Keratinocyte (primary cell): Measurements from ENCODE around the gene CNKSR3. TPM values are rescaled to one million over a fixed set of nuclear protein-coding genes. Genes with fewer than 3 reads are reported as not detected.
A peak's percentile ranks its signal among the peaks of the same experiment; 100 is the strongest.

ENCODE experiments used
- DNase-seq: peaks from one replicate; pipeline ENCODE4 v3.0.0-alpha.2; 2011; ENCODE audit warnings: low read depth, missing footprints, low spot score
- FAIRE-seq: peaks from 2 replicates; lab custom pipeline; 2011; peaks lifted over from hg19 to GRCh38; lab: Jason Lieb, UNC
- H2AFZ ChIP-seq: 2 replicates; pipeline ENCODE4 v1.6.0; 2012; ENCODE audit warnings: low read length, control low read depth, inconsistent platforms; ENCODE audit not compliant: control insufficient read depth
- H3K27ac ChIP-seq: 2 replicates; pipeline ENCODE4 v1.5.1; 2011; ENCODE audit warnings: low read length; ENCODE audit not compliant: control insufficient read depth, insufficient read depth
- H3K27me3 ChIP-seq: 3 replicates; pipeline ENCODE4 v1.6.0; 2011; ENCODE audit warnings: low read length; ENCODE audit not compliant: control insufficient read depth, insufficient read depth; ENCODE audit errors: extremely low read depth
- H3K36me3 ChIP-seq, 2 experiments: 2 replicates in 1 of 2; 3 replicates in 1 of 2; pipeline ENCODE4 v1.5.1; 2011; ENCODE audit warnings: low read length in 2 of 2, mild to moderate bottlenecking in 1 of 2; ENCODE audit not compliant: control insufficient read depth in 2 of 2, insufficient read depth in 2 of 2; ENCODE audit errors: extremely low read depth in 1 of 2
- H3K4me1 ChIP-seq: 3 replicates; pipeline ENCODE4 v1.5.1; 2011; ENCODE audit warnings: low read length; ENCODE audit not compliant: control insufficient read depth, insufficient read depth; ENCODE audit errors: extremely low read depth
- H3K4me2 ChIP-seq: 3 replicates; pipeline ENCODE4 v1.6.0; 2011; ENCODE audit warnings: low read depth, low read length; ENCODE audit not compliant: control insufficient read depth, insufficient read depth; ENCODE audit errors: extremely low read depth
- H3K4me3 ChIP-seq, 3 experiments: fragments of 200-600 bp in 1 of 3; sonication (generic) in 1 of 3; 2 replicates in 2 of 3; 3 replicates in 1 of 3; pipeline ENCODE4 v1.5.1; 2011 to 2016; ENCODE audit warnings: low read length in 3 of 3, mild to moderate bottlenecking in 3 of 3, control low read depth in 2 of 3, inconsistent platforms in 1 of 3, low read depth in 1 of 3, mixed read lengths in 1 of 3, mixed run types in 1 of 3, moderate library complexity in 1 of 3; ENCODE audit not compliant: control insufficient read depth in 2 of 3, insufficient read depth in 2 of 3; ENCODE audit errors: extremely low read depth in 1 of 3
- H3K79me2 ChIP-seq: 2 replicates; pipeline ENCODE4 v1.6.0; 2012; ENCODE audit warnings: low read length; ENCODE audit not compliant: control insufficient read depth, insufficient read depth
- H3K9ac ChIP-seq: 3 replicates; pipeline ENCODE4 v1.6.0; 2011; ENCODE audit warnings: low read length; ENCODE audit not compliant: control insufficient read depth, insufficient read depth; ENCODE audit errors: extremely low read depth
- H3K9me1 ChIP-seq: 3 replicates; pipeline ENCODE4 v1.6.0; 2011; ENCODE audit warnings: low read length; ENCODE audit not compliant: control insufficient read depth, insufficient read depth; ENCODE audit errors: extremely low read depth
- H3K9me3 ChIP-seq: 2 replicates; pipeline ENCODE4 v1.5.1; 2012; ENCODE audit warnings: low read depth, low read length; ENCODE audit not compliant: control insufficient read depth
- H4K20me1 ChIP-seq: 3 replicates; pipeline ENCODE4 v1.6.0; 2011; ENCODE audit warnings: low read length; ENCODE audit not compliant: control insufficient read depth, insufficient read depth; ENCODE audit errors: extremely low read depth
- EZH2 ChIP-seq: IDR thresholded peaks from one replicate; pipeline ENCODE4 v1.6.1; 2012; ENCODE audit warnings: inconsistent platforms, mild to moderate bottlenecking, low read length, moderate library complexity
- dilution Hi-C: fragments of 300-500 bp; cut with MboI; formaldehyde crosslinking; loops from one replicate; pipeline ENCODE4 v1.7.0; 2020; ENCODE audit warnings: low sequenced_read_pairs; ENCODE audit not compliant: extremely low pct_ligation_motif_present
- polyA plus RNA-seq, 5 experiments: library from polyadenylated mRNA; depleted of rRNA in 3 of 5; stranded (reverse) in 3 of 5; stranded (forward) in 1 of 5; unstranded in 1 of 5; fragments of >200 nt; gene quantifications; 1 replicate in 1 of 5; 2 replicates in 3 of 5; 3 replicates in 1 of 5; pipeline versions ENCODE4 v1.2.1 to v1.2.3, GENCODE V29; 2011 to 2012; ENCODE audit warnings: missing spikeins in 2 of 5, low read depth in 1 of 5, low replicate concordance in 1 of 5
- TF ChIP-seq, protein P1 (sequence below), 3 experiments: IDR thresholded peaks in 1 of 3; conservative IDR thresholded peaks in 1 of 3; optimal IDR thresholded peaks in 1 of 3; 2 replicates in 2 of 3; 3 replicates in 1 of 3; pipeline versions ENCODE3 to v1.5.1; 2011; ENCODE audit warnings: low read length in 3 of 3, mild to moderate bottlenecking in 3 of 3, moderate library complexity in 2 of 3, control low read depth in 1 of 3, inconsistent platforms in 1 of 3; ENCODE audit not compliant: insufficient read depth in 2 of 3; ENCODE audit errors: extremely low read depth in 1 of 3

The CNKSR3 gene
- polyA plus RNA-seq, 1 donor (not counting 4 experiments of a cell fraction or from before 2014, with no cell fraction given) = 2.0 TPM

DNA sequence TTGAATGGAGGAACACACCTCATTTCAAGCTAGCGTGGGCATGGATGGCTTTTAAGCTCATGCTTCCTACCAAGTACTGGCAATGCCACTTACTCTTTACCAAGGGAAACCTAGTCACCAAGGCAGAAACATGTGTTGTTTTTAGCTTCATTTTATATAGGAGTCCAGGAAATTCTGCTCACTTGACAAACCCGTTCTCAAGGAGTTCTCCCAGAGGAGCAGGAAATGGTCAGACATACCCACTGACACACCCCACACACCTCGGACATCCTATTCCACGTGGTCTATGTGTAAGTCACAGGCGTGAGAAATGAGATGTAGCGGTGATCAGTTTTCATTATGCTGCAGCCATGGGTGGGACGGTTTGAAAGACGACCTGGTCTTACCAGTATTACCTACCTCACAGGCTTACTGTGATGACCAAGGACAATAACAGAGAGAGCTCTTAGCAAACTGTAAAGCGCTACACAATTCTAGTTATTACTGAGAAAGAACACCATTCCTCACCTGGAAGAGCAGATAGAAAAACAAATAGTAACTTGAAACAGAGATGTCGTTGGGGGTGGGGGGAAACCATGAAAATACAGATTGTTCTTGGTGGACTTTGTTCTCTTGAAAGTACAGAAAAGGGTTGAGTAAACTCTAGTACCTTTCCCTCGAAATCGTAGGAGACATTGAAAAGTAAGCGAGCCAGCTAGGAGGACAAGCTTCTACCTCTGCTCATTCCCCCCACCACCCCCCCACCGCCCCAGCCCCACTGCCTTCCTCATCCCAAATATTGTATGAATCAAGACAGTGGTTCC, 1.7 kb downstream of the CNKSR3 start:
- TF ChIP-seq, protein P1, sequence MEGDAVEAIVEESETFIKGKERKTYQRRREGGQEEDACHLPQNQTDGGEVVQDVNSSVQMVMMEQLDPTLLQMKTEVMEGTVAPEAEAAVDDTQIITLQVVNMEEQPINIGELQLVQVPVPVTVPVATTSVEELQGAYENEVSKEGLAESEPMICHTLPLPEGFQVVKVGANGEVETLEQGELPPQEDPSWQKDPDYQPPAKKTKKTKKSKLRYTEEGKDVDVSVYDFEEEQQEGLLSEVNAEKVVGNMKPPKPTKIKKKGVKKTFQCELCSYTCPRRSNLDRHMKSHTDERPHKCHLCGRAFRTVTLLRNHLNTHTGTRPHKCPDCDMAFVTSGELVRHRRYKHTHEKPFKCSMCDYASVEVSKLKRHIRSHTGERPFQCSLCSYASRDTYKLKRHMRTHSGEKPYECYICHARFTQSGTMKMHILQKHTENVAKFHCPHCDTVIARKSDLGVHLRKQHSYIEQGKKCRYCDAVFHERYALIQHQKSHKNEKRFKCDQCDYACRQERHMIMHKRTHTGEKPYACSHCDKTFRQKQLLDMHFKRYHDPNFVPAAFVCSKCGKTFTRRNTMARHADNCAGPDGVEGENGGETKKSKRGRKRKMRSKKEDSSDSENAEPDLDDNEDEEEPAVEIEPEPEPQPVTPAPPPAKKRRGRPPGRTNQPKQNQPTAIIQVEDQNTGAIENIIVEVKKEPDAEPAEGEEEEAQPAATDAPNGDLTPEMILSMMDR (optimal IDR thresholded peaks at IDR 0.05 in 1 of 3, IDR thresholded peaks at IDR 0.05 in 1 of 3, conservative IDR thresholded peaks at IDR 0.05 in 1 of 3; ENCODE audit: extremely low read depth in 1 of 3, insufficient read depth in 2 of 3, low read length in 3 of 3) = no peak
- TF ChIP-seq EZH2 = no peak
- DNase-seq = no peak
- Histone ChIP-seq H3K9ac (peak overlapping the region; percentile 82), H3K36me3 (peaks cover 0 to 2% of the 10 kb centered on the region in 2 experiments), H3K4me3 (peak overlapping the region; percentile 78 to 89 (median 84)), H3K9me1 (no peaks in the 10 kb centered on the region), H3K27ac (no peak overlapping the region), H3K9me3 (no peaks in the 10 kb centered on the region), H3K27me3 (no peaks in the 10 kb centered on the region), H3K79me2 (peaks cover 6% of the 10 kb centered on the region), H4K20me1 (no peaks in the 10 kb centered on the region), H3K4me1 (peaks cover 12% of the 10 kb centered on the region), H3K4me2 (peak overlapping the region; percentile 79), H2AFZ (peak overlapping the region; percentile 3)
- dilution Hi-C loops = no loop called here
- FAIRE-seq = peak; percentile 53

GRCh38 chr6:154506991-154507898, 3.2 kb downstream of the CNKSR3 start:
- Histone ChIP-seq H2AFZ (no peak overlapping the region), H4K20me1 (no peaks in the 10 kb centered on the region), H3K4me3 (no peak overlapping the region), H3K9ac (no peak overlapping the region), H3K27me3 (no peaks in the 10 kb centered on the region), H3K36me3 (peaks cover 0 to 2% of the 10 kb centered on the region in 2 experiments), H3K4me2 (no peak overlapping the region), H3K27ac (no peak overlapping the region), H3K4me1 (peaks cover 12% of the 10 kb centered on the region), H3K79me2 (peaks cover 6% of the 10 kb centered on the region), H3K9me1 (no peaks in the 10 kb centered on the region), H3K9me3 (no peaks in the 10 kb centered on the region)
- no peak for TF ChIP-seq EZH2
- TF ChIP-seq, protein P1 (optimal IDR thresholded peaks at IDR 0.05 in 1 of 3, IDR thresholded peaks at IDR 0.05 in 1 of 3, conservative IDR thresholded peaks at IDR 0.05 in 1 of 3; ENCODE audit: extremely low read depth in 1 of 3, insufficient read depth in 2 of 3, low read length in 3 of 3) = no peak
- no peak for DNase-seq
- dilution Hi-C loops = no loop called here
- no peak for FAIRE-seq
